GM12878 (cell line): ENCODE data around the gene CDC42EP3. TPM values are rescaled to one million over a fixed set of nuclear protein-coding genes. Genes with fewer than 3 reads are reported as not detected.

Experiments
- ATAC-seq: fragments of 200-7000 bp; cut with Tn5 transposase; 3 replicates; pipeline ENCODE4 v1.9.1; 2020; ENCODE audit warnings: mild to moderate bottlenecking, moderate library complexity
- BruUV-seq: library from RNA; stranded (reverse); fragments of 400-500 nt; replicated peaks from 2 replicates; lab custom pipeline; 2021; lab: Mats Ljungman, UMichigan
- CTCF ChIA-PET: fragments of 300-600 bp; sonication (Branson Sonifier 250); formaldehyde crosslinking; extraction: SDS; loops from one replicate; lab custom pipeline; 2021; ENCODE audit warnings: inconsistent platforms; lab: Yijun Ruan, JAX
- POLR2A ChIA-PET: fragments of 350-600 bp; formaldehyde crosslinking; extraction: SDS; loops from one replicate; lab custom pipeline; 2021; ENCODE audit warnings: inconsistent platforms; lab: Charles Lee
- RAD21 ChIA-PET: fragments of 300-600 bp; sonication (Branson Sonifier 250); formaldehyde crosslinking; loops from one replicate; lab custom pipeline; 2023; ENCODE audit warnings: antibody characterized with exemption; ENCODE audit not compliant: unreplicated experiment; lab: Charles Lee
- SMC1A ChIA-PET: fragments of 300-600 bp; sonication (Branson Sonifier 250); formaldehyde crosslinking; loops from one replicate; lab custom pipeline; 2023; ENCODE audit not compliant: unreplicated experiment, uncharacterized antibody; lab: Charles Lee
- DNase-seq: peaks from one replicate; pipeline ENCODE4 v3.0.0-alpha.2; 2011; ENCODE audit warnings: low read depth, low spot score
- FAIRE-seq: peaks from 3 replicates; lab custom pipeline; 2011; peaks lifted over from hg19 to GRCh38; lab: Jason Lieb, UNC
- H2AFZ ChIP-seq: 2 replicates; pipeline ENCODE4 v1.6.0; 2011; ENCODE audit warnings: low read depth, low read length, control low read depth; ENCODE audit not compliant: control insufficient read depth
- H3K27ac ChIP-seq: 2 replicates; pipeline ENCODE4 v1.5.1; 2011; ENCODE audit warnings: control low read depth; ENCODE audit not compliant: control insufficient read depth, insufficient read depth
- H3K27me3 ChIP-seq, 2 experiments: replicated peaks in 1 of 2; 2 replicates each; pipeline versions ENCODE4 v1.6.0 to v1.6.1; 2011; ENCODE audit warnings: low read length in 1 of 2; ENCODE audit not compliant: control insufficient read depth in 2 of 2, insufficient read depth in 2 of 2
- H3K36me3 ChIP-seq, 2 experiments: 2 replicates each; pipeline ENCODE4 v1.5.1; 2011; ENCODE audit warnings: low read length in 1 of 2; ENCODE audit not compliant: control insufficient read depth in 2 of 2, insufficient read depth in 2 of 2
- H3K4me1 ChIP-seq: 2 replicates; pipeline ENCODE4 v1.6.1; 2011; ENCODE audit warnings: mild to moderate bottlenecking, low read length, moderate library complexity, mixed read lengths; ENCODE audit not compliant: control insufficient read depth, insufficient read depth
- H3K4me2 ChIP-seq: 2 replicates; pipeline ENCODE4 v1.6.0; 2011; ENCODE audit warnings: control low read depth; ENCODE audit not compliant: control insufficient read depth, insufficient read depth
- H3K4me3 ChIP-seq: fragments of 200-600 bp; sonication (generic); 2 replicates; pipeline ENCODE4 v1.5.1; 2016
- H3K79me2 ChIP-seq: 2 replicates; pipeline ENCODE4 v1.6.0; 2011; ENCODE audit warnings: low read length; ENCODE audit not compliant: control insufficient read depth, insufficient read depth
- H3K9ac ChIP-seq: 2 replicates; pipeline ENCODE4 v1.8.0; 2011; ENCODE audit warnings: low read length, control low read depth, mixed read lengths; ENCODE audit not compliant: control insufficient read depth, insufficient read depth
- H3K9me3 ChIP-seq: replicated peaks from 3 replicates; pipeline ENCODE4 v1.5.1; 2011; ENCODE audit warnings: mild to moderate bottlenecking, low read length; ENCODE audit not compliant: control insufficient read depth, insufficient read depth
- H4K20me1 ChIP-seq: 2 replicates; pipeline ENCODE4 v1.6.0; 2011; ENCODE audit not compliant: control insufficient read depth, insufficient read depth
- CHD2 ChIP-seq: IDR thresholded peaks from 2 replicates; pipeline ENCODE4 v1.6.1; 2011; ENCODE audit warnings: low read depth, low read length, improper control_type of control experiment, borderline replicate concordance
- DPF2 ChIP-seq: fragments of 450-650 bp; IDR thresholded peaks from 2 replicates; pipeline ENCODE4 v1.6.1; 2017; ENCODE audit warnings: mild to moderate bottlenecking
- EP300 ChIP-seq, 2 experiments: fragments of 150-350 bp in 1 of 2; IDR thresholded peaks; 2 replicates each; pipeline ENCODE4 v1.6.1; 2011 to 2012; ENCODE audit warnings: low read depth in 2 of 2, low read length in 2 of 2, borderline replicate concordance in 1 of 2, improper control_type of control experiment in 1 of 2, inconsistent platforms in 1 of 2; ENCODE audit not compliant: control insufficient read depth in 1 of 2
- HCFC1 ChIP-seq: fragments of 150-350 bp; IDR thresholded peaks from 2 replicates; pipeline ENCODE4 v1.6.1; 2014; ENCODE audit warnings: low read length
- JUND ChIP-seq: IDR thresholded peaks from 2 replicates; pipeline ENCODE4 v1.6.1; 2012; ENCODE audit warnings: low read depth, mild to moderate bottlenecking, low read length, improper control_type of control experiment, moderate library complexity
- MTA3 ChIP-seq: IDR thresholded peaks from 2 replicates; pipeline ENCODE4 v1.6.1; 2012; ENCODE audit warnings: low read length, inconsistent platforms, borderline replicate concordance
- NR2C2 ChIP-seq: IDR thresholded peaks from 2 replicates; pipeline ENCODE4 v1.6.1; 2011; ENCODE audit warnings: borderline replicate concordance, low read depth; ENCODE audit not compliant: control insufficient read depth, insufficient read length
- SMC3 ChIP-seq: IDR thresholded peaks from 2 replicates; pipeline ENCODE4 v1.6.1; 2011; ENCODE audit warnings: low read length, improper control_type of control experiment, borderline replicate concordance
- TBL1XR1 ChIP-seq: IDR thresholded peaks from 2 replicates; pipeline ENCODE4 v1.6.1; 2012; ENCODE audit warnings: low read depth, low read length, improper control_type of control experiment
- WRNIP1 ChIP-seq: IDR thresholded peaks from 2 replicates; pipeline ENCODE4 v1.6.1; 2011; ENCODE audit warnings: low read depth, low read length, improper control_type of control experiment, borderline replicate concordance
- ZNF274 ChIP-seq: IDR thresholded peaks from one replicate; pipeline ENCODE4 v1.8.0; 2011; ENCODE audit not compliant: insufficient read length, insufficient read depth
- WGBS: methylation state at CpG from one replicate; pipeline ENCODE4 v1.1.6; 2016; ENCODE audit warnings: low lambda C conversion rate; ENCODE audit not compliant: insufficient replicate concordance, insufficient coverage; ENCODE audit errors: missing lambda C conversion rate; 5-methylcytosine and 5-hydroxymethylcytosine counted together
- in situ Hi-C: fragments of 300-500 bp; cut with MboI; formaldehyde crosslinking; loops from 9 replicates; pipeline ENCODE4 v1.14.3; 2018; ENCODE audit warnings: mixed read lengths
- intact Hi-C: fragments of 100-400 bp; cut with micrococcal nuclease; formaldehyde crosslinking; loops from one replicate; pipeline ENCODE4 v1.14.2; 2022; ENCODE audit not compliant: unreplicated experiment
- polyA plus RNA-seq, 11 experiments: library from polyadenylated mRNA; depleted of rRNA in 4 of 11; unstranded in 6 of 11; stranded (reverse) in 5 of 11; fragments of >200 nt; fragmentation: Nextera tagmentation in 4 of 11; fragmentation: Illumina TruSeq in 1 of 11; extraction: Ambion mirVana in 4 of 11; extraction: Trizol in 1 of 11; gene quantifications; 1 replicate in 1 of 11; 2 replicates in 10 of 11; pipeline versions ENCODE4 v1.2.1 to v1.2.3, GENCODE V29; 2011 to 2016; ENCODE audit warnings: inconsistent platforms in 2 of 11, missing spikeins in 2 of 11, low read depth in 1 of 11
- total RNA-seq, 4 experiments: library from RNA; depleted of rRNA in 3 of 4; stranded (reverse); fragments of >200 nt in 3 of 4; fragmentation: Illumina TruSeq in 1 of 4; extraction: Trizol in 1 of 4; gene quantifications; 2 replicates each; pipeline versions ENCODE4 v1.2.1 to v1.2.3, GENCODE V29; 2013 to 2021
- TF ChIP-seq, protein P1 (sequence below): fragments of 450-650 bp; IDR thresholded peaks from 2 replicates; pipeline ENCODE4 v1.6.1; 2014; ENCODE audit warnings: mild to moderate bottlenecking

CDC42EP3 gene
- total and polyA plus RNA-seq, 10 of the 15 experiments (the other 5 are each of a cell fraction or from before 2014, with no cell fraction given): 11.8 to 86.9 (median 52.9) TPM

DNA sequence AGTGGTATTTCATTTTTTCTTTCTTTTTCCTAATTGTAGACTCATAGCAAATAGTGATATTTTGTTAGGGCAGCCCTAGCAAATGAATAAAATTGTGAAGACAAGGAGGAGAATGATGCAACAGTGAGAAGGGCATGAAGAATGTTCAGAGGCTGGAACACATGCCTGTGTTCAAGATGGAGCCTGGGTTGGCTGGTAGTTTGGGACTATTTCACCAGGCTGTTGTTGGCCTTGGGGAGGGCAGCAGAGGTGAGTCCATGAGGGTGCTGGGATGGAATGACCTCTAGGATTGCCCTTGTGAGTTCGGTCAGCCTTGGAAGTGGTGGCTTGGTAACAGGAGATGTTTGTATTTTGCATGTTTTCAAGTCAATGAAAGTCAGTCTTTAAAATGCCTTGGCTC lies 10.1 kb upstream of the CDC42EP3 start:
- FAIRE-seq: no peak
- CTCF ChIA-PET: no interaction called here

DNA sequence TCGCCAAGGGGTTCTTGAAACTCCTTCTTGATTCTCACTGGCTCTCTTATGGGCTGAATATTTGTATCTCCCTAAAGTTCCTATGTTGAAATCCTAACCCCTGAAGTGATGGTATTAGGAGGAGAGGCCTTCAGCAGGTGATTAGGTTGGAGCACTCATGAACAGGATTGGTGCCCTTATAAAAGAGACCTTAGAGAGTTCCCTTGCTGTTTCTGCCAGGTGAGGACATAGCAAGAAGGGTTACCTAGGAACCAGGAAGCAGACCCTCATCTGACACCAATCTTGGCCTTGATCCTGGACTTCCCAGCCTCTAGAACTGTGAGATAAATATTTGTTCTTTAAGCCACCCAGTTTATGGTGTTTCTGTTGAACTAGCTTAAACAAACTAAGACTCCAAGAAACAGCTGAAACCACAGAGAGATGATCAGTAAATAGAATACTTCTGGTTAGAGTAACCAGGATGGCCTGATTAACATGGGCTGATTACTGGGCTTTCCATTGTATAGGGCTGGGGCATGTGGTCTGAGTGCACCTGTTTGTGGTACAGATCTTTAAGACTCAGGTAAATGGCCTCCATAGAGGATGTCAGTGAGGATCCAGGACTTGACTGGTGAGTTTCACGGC lies 7.7 kb upstream of the CDC42EP3 start:
- SMC1A ChIA-PET: no interaction called here
- in situ Hi-C loops (no loop called here), intact Hi-C loops (no loop called here)
- Histone ChIP-seq H2AFZ (no peak overlapping the region), H3K9me3 (no peaks in the 10 kb centered on the region), H3K36me3 (no peaks in the 10 kb centered on the region), H4K20me1 (no peaks in the 10 kb centered on the region), H3K4me2 (no peak overlapping the region), H3K27ac (no peak overlapping the region), H3K27me3 (no peaks in the 10 kb centered on the region), H3K9ac (no peak overlapping the region), H3K4me1 (no peaks in the 10 kb centered on the region; the same call in 1 of the 2 replicates), H3K4me3 (no peak overlapping the region), H3K79me2 (no peaks in the 10 kb centered on the region)
- no peak for TF ChIP-seq WRNIP1
- TF ChIP-seq HCFC1: no peak
- TF ChIP-seq SMC3: no peak
- no peak for TF ChIP-seq TBL1XR1
- TF ChIP-seq MTA3: no peak
- no peak for TF ChIP-seq DPF2
- TF ChIP-seq NR2C2: no peak
- TF ChIP-seq JUND: no peak
- TF ChIP-seq, protein P1, sequence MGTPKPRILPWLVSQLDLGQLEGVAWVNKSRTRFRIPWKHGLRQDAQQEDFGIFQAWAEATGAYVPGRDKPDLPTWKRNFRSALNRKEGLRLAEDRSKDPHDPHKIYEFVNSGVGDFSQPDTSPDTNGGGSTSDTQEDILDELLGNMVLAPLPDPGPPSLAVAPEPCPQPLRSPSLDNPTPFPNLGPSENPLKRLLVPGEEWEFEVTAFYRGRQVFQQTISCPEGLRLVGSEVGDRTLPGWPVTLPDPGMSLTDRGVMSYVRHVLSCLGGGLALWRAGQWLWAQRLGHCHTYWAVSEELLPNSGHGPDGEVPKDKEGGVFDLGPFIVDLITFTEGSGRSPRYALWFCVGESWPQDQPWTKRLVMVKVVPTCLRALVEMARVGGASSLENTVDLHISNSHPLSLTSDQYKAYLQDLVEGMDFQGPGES: no peak
- no peak for TF ChIP-seq ZNF274
- RAD21 ChIA-PET: no interaction called here
- 22% methylated on average over 2 of the region's 2 CpGs for WGBS
- ATAC-seq (no peak), FAIRE-seq (no peak), DNase-seq (no peak)
- POLR2A ChIA-PET: interaction anchor here (1.6 kb wide), 1 partner anchor 9 kb away, joined by 4 read pairs; no protein-coding TSS in a partner anchor
- CTCF ChIA-PET: no interaction called here
- no TSS peak for BruUV-seq

More for the DNA sequence above, 10.1 kb upstream of the CDC42EP3 start:
- Histone ChIP-seq H3K9me3 (no peaks in the 10 kb centered on the region), H3K79me2 (no peaks in the 10 kb centered on the region), H3K27me3 (no peaks in the 10 kb centered on the region), H3K4me1 (no peaks in the 10 kb centered on the region), H3K4me2 (no peak overlapping the region), H3K9ac (no peak overlapping the region), H3K4me3 (no peak overlapping the region), H4K20me1 (no peaks in the 10 kb centered on the region), H3K36me3 (no peaks in the 10 kb centered on the region), H2AFZ (no peak overlapping the region), H3K27ac (no peak overlapping the region)
- TF ChIP-seq, protein P1: no peak
- TF ChIP-seq EP300 (IDR thresholded peaks at IDR 0.05; ENCODE audit: borderline replicate concordance in 1 of 2, control insufficient read depth in 1 of 2, low read depth in 2 of 2, low read length in 2 of 2): no peak
- TF ChIP-seq CHD2: no peak
- ATAC-seq: no peak
- in situ Hi-C loops (no loop called here), intact Hi-C loops (no loop called here)
- no TSS peak for BruUV-seq
- ChIA-PET RAD21 (no interaction called here), POLR2A (no interaction called here), SMC1A (no interaction called here)
- WGBS: 100% methylated on average over 1 of the region's 1 CpG
- no peak for DNase-seq
